Activated CD8-positive, alpha-beta memory T cell treated with anti-CD3 and anti-CD28 coated beads for 48 hours (primary cell): ENCODE data around the gene HTRA1.

ENCODE experiments used
- DNase-seq, 3 experiments: peaks; one replicate each; pipeline ENCODE4 v3.0.0-alpha.2; 2020; ENCODE audit warnings: low read depth in 2 of 3, low spot score in 2 of 3

HTRA1 gene

GRCh38 chr10:122494173-122494820 is 32.9 kb downstream of the HTRA1 start:
- no peak for DNase-seq

DNA sequence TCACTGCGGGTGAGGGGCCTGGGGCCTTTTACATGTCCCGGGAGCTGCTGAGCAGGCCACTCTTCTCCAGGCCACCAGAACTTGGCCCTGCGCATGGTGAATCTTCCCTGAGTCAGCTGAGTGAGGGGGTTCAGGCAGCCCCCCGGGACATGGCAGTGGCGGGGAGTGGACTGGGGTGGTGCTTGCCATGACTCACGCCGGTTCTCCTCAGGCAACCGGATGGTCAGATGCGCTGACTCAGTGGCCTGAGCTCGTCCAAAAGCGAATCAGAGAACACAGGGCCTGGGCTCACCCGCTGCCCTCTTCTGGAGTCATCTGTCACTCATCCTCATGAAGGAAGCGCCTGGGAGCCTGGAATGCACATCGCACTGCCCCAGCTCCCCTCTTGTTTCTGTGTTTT is 33.5 kb downstream of the HTRA1 start:
- no peak for DNase-seq

GRCh38 chr10:122495406-122496340 is 34.3 kb downstream of the HTRA1 start:
- no peak for DNase-seq

DNA sequence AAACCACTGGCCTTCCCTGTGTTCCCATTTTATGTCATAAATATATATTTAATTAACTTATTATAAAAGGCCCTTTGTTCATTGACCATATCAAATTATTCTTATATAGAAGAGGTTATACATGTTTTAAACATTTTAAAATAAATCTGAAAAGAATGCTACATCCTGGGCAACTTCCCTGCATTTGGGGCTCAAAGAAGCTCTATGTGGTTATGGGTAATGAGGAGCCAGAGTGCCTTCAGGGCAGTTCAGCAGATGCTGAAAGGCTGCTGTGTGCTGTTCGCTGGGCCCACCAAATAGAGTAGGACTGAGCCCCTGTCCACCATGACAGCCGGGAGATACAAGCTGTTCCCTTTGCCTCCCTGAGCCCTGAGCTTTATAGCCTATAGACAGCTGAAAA is 35.9 kb downstream of the HTRA1 start:
- no peak for DNase-seq

DNA sequence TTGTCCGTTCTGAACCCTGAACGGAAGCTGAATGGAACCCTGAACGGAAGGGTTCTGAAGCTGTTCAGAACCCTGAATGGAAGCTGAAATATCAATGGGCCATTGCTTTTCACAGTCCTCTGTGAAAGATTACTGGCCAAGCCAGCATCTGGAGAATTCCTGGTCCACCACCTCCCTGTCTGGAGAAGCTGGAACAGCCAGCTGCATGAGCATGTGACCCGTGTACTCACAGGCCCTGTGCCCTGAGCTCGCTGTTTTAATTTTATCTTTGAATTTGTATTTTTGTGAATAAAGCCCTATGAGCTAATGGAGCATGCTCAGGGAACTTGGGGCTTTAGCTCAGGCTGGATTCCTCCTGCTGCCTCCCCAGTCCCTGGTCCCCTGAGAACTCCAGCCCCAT is 37.2 kb downstream of the HTRA1 start:
- DNase-seq, result no peak

DNA sequence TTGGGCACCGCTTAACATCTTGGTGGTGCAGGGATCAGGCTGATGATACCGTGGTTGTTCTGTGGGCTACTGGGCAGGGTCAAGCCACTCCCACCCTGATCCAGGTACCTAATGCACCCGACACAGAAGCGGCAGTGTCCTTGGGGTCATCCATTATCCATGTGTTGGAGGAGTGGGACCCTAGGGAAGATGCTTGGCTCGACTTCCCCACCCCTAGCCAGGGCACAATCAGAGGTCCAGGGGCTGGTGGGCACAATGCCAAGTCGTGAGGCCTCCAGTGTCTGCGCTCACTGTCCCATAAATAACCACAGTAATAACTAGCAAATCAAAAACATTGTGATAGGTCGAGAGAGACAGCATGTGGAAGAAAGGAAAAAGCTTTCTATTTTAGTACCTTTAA is 37.7 kb downstream of the HTRA1 start:
- DNase-seq, result no peak

GRCh38 chr10:122499491-122499941 is 38.2 kb downstream of the HTRA1 start:
- DNase-seq, result no peak

- DNase-seq, result no peak
These were observed 38.8 kb downstream of the HTRA1 start for GRCh38 chr10:122500194-122500593.

- no peak for DNase-seq
These were observed 39.4 kb downstream of the HTRA1 start for GRCh38 chr10:122500726-122501125.

DNA sequence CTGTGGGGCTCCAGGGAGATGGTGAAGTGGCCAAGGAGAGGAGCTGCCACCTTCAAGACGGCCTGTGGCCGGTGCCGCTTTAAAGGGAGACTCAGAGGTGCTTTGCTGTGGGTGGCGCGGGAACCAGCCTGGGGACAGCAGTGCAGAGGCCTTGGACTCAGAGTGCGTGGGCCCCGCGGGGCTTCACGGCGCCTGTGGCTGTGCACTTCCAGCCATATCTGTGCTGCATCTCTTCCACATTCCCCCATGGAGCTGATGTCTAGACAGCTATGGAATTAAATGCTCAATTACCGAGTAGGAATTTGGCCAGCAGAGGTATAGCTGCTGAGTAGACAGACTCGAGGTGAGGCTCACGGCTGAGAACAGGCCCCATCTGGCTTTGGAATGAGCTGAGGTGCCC is 41.7 kb downstream of the HTRA1 start:
- no peak for DNase-seq

GRCh38 chr10:122503886-122504609 is 42.7 kb downstream of the HTRA1 start:
- DNase-seq, result no peak

DNA sequence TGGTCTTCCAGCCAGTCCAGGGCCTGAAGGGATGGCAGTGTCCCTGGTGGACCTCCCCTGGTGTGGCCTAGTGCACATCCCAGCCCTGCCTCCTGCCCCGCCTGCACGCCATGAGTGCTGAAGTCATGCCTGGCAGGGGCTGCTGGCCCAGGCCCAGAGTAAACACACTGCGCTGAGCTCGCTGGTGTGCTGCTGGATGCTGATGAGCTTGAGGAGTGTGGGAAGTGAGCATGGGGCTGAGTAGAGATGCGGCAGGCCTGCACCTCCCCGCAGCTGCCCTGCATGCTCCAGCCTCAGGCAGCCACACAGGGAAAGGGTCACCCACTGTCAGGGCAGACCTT is 43.2 kb downstream of the HTRA1 start:
- no peak for DNase-seq

GRCh38 chr10:122505011-122505410 is 43.7 kb downstream of the HTRA1 start:
- DNase-seq, result no peak

DNA sequence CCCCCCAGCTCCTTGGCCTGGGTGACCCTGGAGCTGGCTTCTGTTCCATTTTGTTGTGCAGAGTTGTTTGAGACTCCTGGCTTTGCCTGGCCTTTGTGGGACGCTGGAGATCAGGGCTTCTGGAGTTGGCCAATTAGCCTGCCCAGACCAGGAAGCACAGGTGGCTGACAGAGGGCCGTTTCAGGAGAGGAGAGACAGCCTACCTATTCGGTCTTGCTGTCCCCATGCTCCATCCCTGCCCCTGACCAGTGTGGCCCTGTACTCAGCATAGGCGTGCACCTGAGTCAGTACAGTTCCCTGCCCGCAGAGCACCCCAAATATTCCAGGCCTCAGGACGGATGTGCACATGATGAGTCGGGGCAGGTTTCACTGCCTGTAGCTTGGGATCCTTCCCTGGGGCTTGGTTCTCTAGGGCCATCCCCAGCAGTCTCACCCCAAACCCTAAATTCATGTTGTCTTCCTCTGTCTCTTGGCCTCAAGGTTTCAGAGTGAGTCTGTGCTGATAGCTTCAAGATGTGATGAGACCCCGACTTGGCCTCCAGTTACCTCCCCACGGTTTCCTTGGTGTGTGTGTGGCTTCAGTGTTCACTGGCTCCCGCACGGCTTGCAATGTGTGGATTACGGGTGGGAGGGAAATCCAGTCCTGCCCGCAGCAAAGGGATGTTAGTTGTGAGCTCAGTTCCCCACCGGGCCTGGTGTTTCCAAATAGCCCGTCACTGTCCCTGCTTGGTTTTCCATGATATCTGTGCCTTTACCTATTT is 44.7 kb downstream of the HTRA1 start:
- no peak for DNase-seq

DNA sequence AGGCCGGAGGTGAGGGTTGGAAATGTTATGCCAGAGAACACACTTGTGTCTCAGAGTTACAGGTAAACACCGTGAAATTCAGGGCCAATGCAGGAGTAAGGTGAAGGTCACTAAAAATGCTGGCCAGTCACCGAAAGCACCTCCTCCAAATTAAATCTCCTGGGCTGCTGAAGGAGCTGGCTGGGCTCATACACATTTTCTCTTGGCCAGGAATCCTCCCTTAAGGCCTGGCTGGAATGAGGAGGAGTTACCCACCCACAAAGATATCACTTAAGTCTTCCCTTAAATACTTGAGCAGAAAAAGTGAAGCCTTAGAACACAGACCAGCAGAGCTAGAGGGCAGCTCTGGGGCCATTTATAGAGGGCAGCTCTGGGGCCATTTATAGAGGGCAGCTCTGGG is 46.3 kb downstream of the HTRA1 start:
- no peak for DNase-seq

GRCh38 chr10:122508021-122508420 is 46.7 kb downstream of the HTRA1 start:
- DNase-seq, result no peak

DNA sequence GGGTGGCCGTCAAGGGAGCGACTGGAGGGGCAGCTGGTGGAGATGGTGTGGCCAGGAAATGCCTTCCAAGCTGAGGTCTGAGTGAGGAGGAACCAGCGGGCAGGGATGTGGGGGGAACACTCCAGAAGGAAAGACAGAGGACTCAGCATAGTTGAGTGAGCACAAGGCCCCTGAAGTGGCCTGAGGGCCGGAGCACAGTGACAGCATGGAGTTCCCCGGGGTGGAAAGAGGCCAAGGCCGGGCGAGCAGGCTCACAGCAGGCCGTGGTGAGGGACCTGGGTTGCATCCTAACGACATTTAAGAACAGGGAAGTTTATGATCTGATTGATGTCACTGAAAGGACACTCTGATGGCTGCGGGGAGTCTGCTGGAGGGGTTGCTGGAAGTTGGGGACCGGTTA is 48.0 kb downstream of the HTRA1 start:
- no peak for DNase-seq

GRCh38 chr10:122510326-122510725 is 49.0 kb downstream of the HTRA1 start:
- no peak for DNase-seq

GRCh38 chr10:122510736-122511135 is 49.4 kb downstream of the HTRA1 start:
- DNase-seq, result no peak

GRCh38 chr10:122513053-122513452 is 51.7 kb downstream of the HTRA1 start:
- DNase-seq, result no peak
